TTC549 (cell line): ENCODE data around the gene FAM124A.
"Not testable (repeated sequence)": the region's sequence is repeated elsewhere in the genome, so short reads cannot be mapped to it uniquely, and the experiment has no call there.

Experiments
- FAIRE-seq: peaks from 2 replicates; lab custom pipeline; 2012; peaks lifted over from hg19 to GRCh38; lab: Jason Lieb, UNC

The FAM124A gene

GRCh38 chr13:51271528-51272085 lies 49.4 kb downstream of the FAM124A start:
- FAIRE-seq, result no peak

- no peak for FAIRE-seq
Observed at GRCh38 chr13:51275101-51275500, 52.9 kb downstream of the FAM124A start.

GRCh38 chr13:51276636-51277035 lies 54.4 kb downstream of the FAM124A start:
- no peak for FAIRE-seq

- no peak for FAIRE-seq
Observed at GRCh38 chr13:51277928-51278327, 55.7 kb downstream of the FAM124A start.

- FAIRE-seq, result no peak
Observed at GRCh38 chr13:51278426-51279130, 56.4 kb downstream of the FAM124A start.

- FAIRE-seq, result no peak
Observed at GRCh38 chr13:51280379-51280940, 58.3 kb downstream of the FAM124A start.

- no peak for FAIRE-seq
Observed at GRCh38 chr13:51282322-51282721, 60.1 kb downstream of the FAM124A start.

GRCh38 chr13:51282923-51283322 lies 60.7 kb downstream of the FAM124A start:
- not testable (repeated sequence) for FAIRE-seq

- FAIRE-seq, result no peak
Observed at GRCh38 chr13:51283371-51283770, 61.2 kb downstream of the FAM124A start.

- no peak for FAIRE-seq
Observed at GRCh38 chr13:51284339-51284738, 62.1 kb downstream of the FAM124A start.

- no peak for FAIRE-seq
Observed at GRCh38 chr13:51286135-51287002, 64.2 kb downstream of the FAM124A start.

- FAIRE-seq, result no peak
Observed at GRCh38 chr13:51287758-51288157, 65.6 kb downstream of the FAM124A start.

GRCh38 chr13:51288254-51288653 lies 66.1 kb downstream of the FAM124A start:
- FAIRE-seq, result not testable (repeated sequence)

- FAIRE-seq, result no peak
Observed at GRCh38 chr13:51291341-51291740, 69.1 kb downstream of the FAM124A start.

- no peak for FAIRE-seq
Observed at GRCh38 chr13:51292000-51292565, 69.9 kb downstream of the FAM124A start.

GRCh38 chr13:51297556-51297955 lies 75.4 kb downstream of the FAM124A start:
- no peak for FAIRE-seq

- no peak for FAIRE-seq
Observed at GRCh38 chr13:51298812-51299211, 76.6 kb downstream of the FAM124A start.

GRCh38 chr13:51303063-51303552 lies 80.9 kb downstream of the FAM124A start:
- no peak for FAIRE-seq

GRCh38 chr13:51303882-51304281 lies 81.7 kb downstream of the FAM124A start:
- no peak for FAIRE-seq

- no peak for FAIRE-seq
Observed at GRCh38 chr13:51305271-51305967, 83.2 kb downstream of the FAM124A start.

GRCh38 chr13:51308781-51309180 lies 86.6 kb downstream of the FAM124A start:
- FAIRE-seq, result no peak

GRCh38 chr13:51311231-51311630 lies 89.0 kb downstream of the FAM124A start:
- no peak for FAIRE-seq
